ENCODE measurements around the gene SMCO4.

GRCh38 chr11:93474123-93474522 lies 69.1 kb downstream of the SMCO4 start:
- TF ChIP-seq CTCF (conservative IDR thresholded peaks at IDR 0.05; ENCODE audit: low read depth in 2 of 2) (no peak), POLR2AphosphoS5 (IDR thresholded peaks at IDR 0.05; ENCODE audit: low read depth) (no peak)

All from GM23338 (cell line).